Mesodermal cell (in vitro differentiated cells): ENCODE measurements around the gene PLEKHG3. TPM values are rescaled to one million over a fixed set of nuclear protein-coding genes. Genes with fewer than 3 reads are reported as not detected.
"Not testable (repeated sequence)": the region's sequence is repeated elsewhere in the genome, so short reads cannot be mapped to it uniquely, and the experiment has no call there.

ENCODE experiments used
- H3K27ac ChIP-seq: 2 replicates; pipeline ENCODE4 v1.7.0; 2013; ENCODE audit warnings: mild to moderate bottlenecking, low read depth, low read length, moderate library complexity; ENCODE audit not compliant: severe bottlenecking
- H3K36me3 ChIP-seq: 2 replicates; pipeline ENCODE4 v1.7.1; 2013; ENCODE audit warnings: mild to moderate bottlenecking, low read length, moderate library complexity; ENCODE audit not compliant: control insufficient read depth, insufficient read depth
- H3K4me1 ChIP-seq: one replicate; pipeline ENCODE4 v1.7.1; 2013; ENCODE audit warnings: mild to moderate bottlenecking, low read length; ENCODE audit not compliant: insufficient read depth, control insufficient read depth, poor library complexity, severe bottlenecking
- H3K4me3 ChIP-seq: 2 replicates; pipeline ENCODE4 v1.7.0; 2013; ENCODE audit warnings: low read length, control low read depth, mild to moderate bottlenecking; ENCODE audit not compliant: insufficient read depth, poor library complexity, severe bottlenecking; ENCODE audit errors: extremely low read depth
- H3K9me3 ChIP-seq: 2 replicates; pipeline ENCODE4 v1.7.1; 2013; ENCODE audit warnings: mild to moderate bottlenecking, low read length, moderate library complexity; ENCODE audit not compliant: control insufficient read depth
- WGBS, 2 experiments: methylation state at CpG; one replicate each; pipeline ENCODE4 v1.1.5; 2013; ENCODE audit warnings: missing lambda C conversion rate in 2 of 2; ENCODE audit not compliant: insufficient coverage in 2 of 2; 5-methylcytosine and 5-hydroxymethylcytosine counted together
- polyA plus RNA-seq, 2 experiments: library from polyadenylated mRNA; stranded (reverse); fragments of 50-300 nt; gene quantifications; one replicate each; pipeline ENCODE4 v1.2.3, GENCODE V29; 2013

Gene PLEKHG3
- polyA plus RNA-seq (2013, experiment 1 of 2), result 46.7 TPM
- 42.4 TPM for polyA plus RNA-seq (2013, experiment 2 of 2)

DNA sequence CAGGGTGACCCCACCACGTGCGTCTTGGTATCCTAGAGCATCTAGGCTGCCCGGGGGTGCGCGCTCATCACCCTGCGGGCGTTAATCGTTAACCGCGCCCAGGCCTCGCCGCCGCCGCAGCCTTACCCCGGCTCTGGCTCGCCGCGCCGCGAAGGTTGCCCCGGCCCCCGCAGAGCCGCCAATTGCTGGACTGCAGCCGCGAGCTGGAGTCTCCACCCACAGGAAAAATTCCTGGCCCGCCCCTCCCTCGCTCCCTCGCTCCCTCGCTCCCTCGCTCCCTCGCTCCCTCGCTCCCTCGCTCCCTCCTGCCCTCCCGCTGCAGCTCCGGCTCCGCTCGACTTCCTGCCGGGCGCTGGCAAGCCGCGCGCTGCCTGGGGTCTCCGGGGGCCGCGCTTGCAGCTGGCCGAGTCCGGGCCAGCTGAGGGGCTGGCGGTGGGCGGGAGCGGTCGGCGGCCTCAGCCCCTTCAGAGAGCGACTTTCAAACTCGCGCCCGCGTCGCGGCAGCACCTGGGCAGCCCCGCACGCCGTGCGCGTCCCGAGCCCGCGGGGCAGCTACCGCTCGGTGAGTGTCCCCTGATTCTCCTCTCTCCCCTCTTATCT, at the start of gene PLEKHG3:
TSS of gene PLEKHG3 (plus strand) at position 282 of the 600 bp plus-strand sequence. CDS start 23,208 bp downstream, outside the sequence.
- 0 to 1% methylated on average over 49 to 54 of the region's 69 CpGs for WGBS, 2 experiments
- Histone ChIP-seq H3K4me1 (peaks cover 49% of the 10 kb centered on the region), H3K27ac (peak within 1 kb of the TSS; percentile 96), H3K9me3 (no peaks in the 10 kb centered on the region), H3K4me3 (peak within 1 kb of the TSS; percentile 95), H3K36me3 (no peaks in the 10 kb centered on the region)

GRCh38 chr14:64654901-64655300, 49.3 kb upstream of the PLEKHG3 start:
- no peak overlapping the region for H3K4me3 ChIP-seq
- no peak overlapping the region for H3K27ac ChIP-seq
- H3K4me1 ChIP-seq, result peaks cover 16% of the 10 kb centered on the region
- no peaks in the 10 kb centered on the region for H3K9me3 ChIP-seq
- 94 to 97% methylated on average over 10 of the region's 10 CpGs for WGBS, 2 experiments
- H3K36me3 ChIP-seq, result no peaks in the 10 kb centered on the region

DNA sequence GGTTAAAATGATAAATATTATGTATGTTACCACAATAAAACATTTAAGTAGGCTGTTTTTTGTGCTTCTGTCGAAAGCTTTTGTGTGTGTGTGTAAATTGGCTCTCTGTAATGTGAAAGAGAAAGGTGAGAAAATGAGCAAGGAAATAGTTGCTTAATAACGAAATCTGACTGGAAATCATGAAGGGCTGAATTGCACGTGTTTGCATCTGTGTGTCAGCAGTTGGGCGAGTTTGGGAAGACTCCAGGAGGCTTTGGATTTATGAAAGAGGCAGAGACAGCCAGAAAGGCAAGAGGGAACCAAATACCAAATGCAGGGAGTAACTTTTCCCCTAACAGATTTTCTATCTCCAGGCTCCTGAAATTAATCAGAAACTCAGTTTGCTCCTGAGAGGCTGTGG, 47.2 kb upstream of the PLEKHG3 start:
- 89 to 94% methylated on average over 3 to 4 of the region's 4 CpGs for WGBS, 2 experiments
- Histone ChIP-seq H3K9me3 (no peaks in the 10 kb centered on the region), H3K4me1 (peaks cover 19% of the 10 kb centered on the region), H3K4me3 (no peak overlapping the region), H3K27ac (no peak overlapping the region), H3K36me3 (no peaks in the 10 kb centered on the region)

DNA sequence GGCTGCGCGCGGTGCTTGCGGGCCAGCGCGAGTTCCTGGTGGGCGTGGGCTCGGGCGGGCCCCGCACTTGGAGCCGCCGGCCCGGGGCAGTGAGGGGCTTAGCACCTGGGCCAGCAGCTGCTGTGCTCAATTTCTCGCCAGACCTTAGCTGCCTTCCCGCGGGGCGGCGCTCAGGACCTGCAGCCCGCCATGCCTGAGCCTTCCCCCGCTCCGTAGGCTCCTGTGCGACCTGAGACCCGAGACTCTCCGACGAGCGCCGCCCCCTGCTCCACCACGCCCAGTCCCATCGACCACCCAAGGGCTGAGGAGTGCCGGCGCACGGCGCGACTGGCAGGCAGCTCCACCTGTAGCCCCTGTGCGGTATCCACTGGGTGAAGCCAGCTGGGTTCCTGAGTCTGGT, 46.0 kb upstream of the PLEKHG3 start:
- Histone ChIP-seq H3K27ac (no peak overlapping the region), H3K4me1 (peaks cover 25% of the 10 kb centered on the region), H3K36me3 (no peaks in the 10 kb centered on the region), H3K4me3 (no peak overlapping the region), H3K9me3 (no peaks in the 10 kb centered on the region)
- 97 to 98% methylated on average over 21 to 34 of the region's 35 CpGs for WGBS, 2 experiments

- peaks cover 28% of the 10 kb centered on the region for H3K4me1 ChIP-seq
- H3K27ac ChIP-seq, H3K9me3 ChIP-seq, H3K36me3 ChIP-seq, H3K4me3 ChIP-seq: not testable (repeated sequence)
- 92 to 96% methylated on average over 8 to 9 of the region's 13 CpGs for WGBS, 2 experiments
Observed at GRCh38 chr14:64658700-64659264, 45.4 kb upstream of the PLEKHG3 start.

DNA sequence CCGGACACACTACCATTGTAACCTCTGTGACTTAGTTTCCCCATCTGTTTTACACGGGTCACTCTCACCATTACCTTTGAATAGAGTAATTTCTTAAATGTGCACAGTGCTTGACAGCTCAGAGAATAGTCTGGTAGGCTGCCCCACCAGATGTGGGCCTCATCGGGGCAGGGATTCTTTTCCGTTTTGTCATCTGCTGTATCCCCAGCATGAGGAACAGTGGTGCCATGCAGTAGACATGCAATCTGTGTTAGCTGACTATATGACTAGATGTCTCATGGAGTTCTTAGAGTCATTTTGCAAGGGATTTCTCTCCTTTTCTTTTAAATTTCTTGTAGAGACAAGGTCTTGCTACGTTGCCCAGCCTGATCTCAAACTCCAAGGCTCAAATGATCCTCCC, 44.9 kb upstream of the PLEKHG3 start:
- 94 to 100% methylated on average over 3 to 4 of the region's 5 CpGs for WGBS, 2 experiments

DNA sequence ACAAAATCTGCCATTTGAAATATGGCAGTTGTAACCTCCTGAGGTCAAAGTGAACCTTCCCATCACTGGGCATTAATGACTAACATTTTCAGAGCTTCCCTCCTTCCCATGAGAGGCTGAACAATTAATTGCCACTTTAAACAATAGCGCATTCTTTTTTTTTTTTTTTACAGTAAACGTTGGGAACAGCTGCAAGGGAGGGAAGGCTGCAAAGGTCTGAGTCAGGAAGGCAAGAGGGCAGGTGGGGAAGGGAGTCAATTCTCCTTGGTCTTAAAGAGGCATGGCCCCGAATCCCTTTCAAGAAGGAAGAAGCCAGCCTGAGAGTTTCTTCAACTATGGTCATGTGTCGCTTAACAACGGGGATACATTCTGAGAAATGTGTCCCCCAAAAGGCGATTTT, 41.0 kb upstream of the PLEKHG3 start:
- WGBS, 2 experiments, result 76 to 81% methylated on average over 5 to 6 of the region's 6 CpGs
- H3K36me3 ChIP-seq, result no peaks in the 10 kb centered on the region
- no peak overlapping the region for H3K4me3 ChIP-seq
- no peaks in the 10 kb centered on the region for H3K9me3 ChIP-seq
- no peak overlapping the region for H3K27ac ChIP-seq
- H3K4me1 ChIP-seq, result peaks cover 14% of the 10 kb centered on the region

More for the DNA sequence above, 44.9 kb upstream of the PLEKHG3 start:
- Histone ChIP-seq H3K27ac (no peak overlapping the region), H3K4me1 (peaks cover 22% of the 10 kb centered on the region), H3K9me3 (no peaks in the 10 kb centered on the region), H3K36me3 (no peaks in the 10 kb centered on the region), H3K4me3 (no peak overlapping the region)

DNA sequence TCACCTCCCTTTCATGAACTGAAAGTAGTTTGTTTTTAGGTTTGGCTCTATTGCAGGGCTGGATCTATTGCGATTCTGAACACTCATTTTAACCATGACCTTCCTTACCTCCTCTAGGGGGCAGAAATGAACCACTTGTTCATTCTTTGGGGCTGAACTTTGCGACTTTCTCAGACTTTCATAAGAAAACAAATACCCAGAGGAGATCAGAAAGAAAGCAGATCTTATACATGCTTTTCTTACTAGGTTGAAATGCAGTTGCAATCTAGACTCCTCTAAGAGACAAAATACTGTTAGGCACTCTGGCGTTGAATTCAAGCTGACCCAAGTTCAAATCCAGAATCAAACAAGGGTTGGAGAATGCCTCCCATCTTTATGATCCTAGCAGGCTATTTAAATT, 32.6 kb upstream of the PLEKHG3 start:
- H3K4me3 ChIP-seq, result no peak overlapping the region
- H3K9me3 ChIP-seq, result no peaks in the 10 kb centered on the region
- H3K36me3 ChIP-seq, result no peaks in the 10 kb centered on the region
- WGBS, 2 experiments, result 25 to 33% methylated on average over 1 to 2 of the region's 3 CpGs
- H3K4me1 ChIP-seq, result no peaks in the 10 kb centered on the region
- no peak overlapping the region for H3K27ac ChIP-seq

- Histone ChIP-seq H3K27ac (no peak overlapping the region), H3K36me3 (no peaks in the 10 kb centered on the region), H3K4me1 (no peaks in the 10 kb centered on the region), H3K4me3 (no peak overlapping the region), H3K9me3 (no peaks in the 10 kb centered on the region)
- 79 to 92% methylated on average over 6 to 7 of the region's 8 CpGs for WGBS, 2 experiments
Observed at GRCh38 chr14:64673316-64673715, 30.9 kb upstream of the PLEKHG3 start.

- Histone ChIP-seq H3K36me3 (no peaks in the 10 kb centered on the region), H3K4me1 (no peaks in the 10 kb centered on the region), H3K9me3 (no peaks in the 10 kb centered on the region), H3K4me3 (no peak overlapping the region), H3K27ac (no peak overlapping the region)
- 75 to 85% methylated on average over 2 to 4 of the region's 6 CpGs for WGBS, 2 experiments
Observed at GRCh38 chr14:64673748-64674147, 30.5 kb upstream of the PLEKHG3 start.

- WGBS, 2 experiments, result 93 to 95% methylated on average over 8 to 10 of the region's 10 CpGs
- Histone ChIP-seq H3K36me3 (no peaks in the 10 kb centered on the region), H3K4me3 (no peak overlapping the region), H3K9me3 (no peaks in the 10 kb centered on the region), H3K27ac (no peak overlapping the region), H3K4me1 (no peaks in the 10 kb centered on the region)
Observed at GRCh38 chr14:64674829-64675228, 29.4 kb upstream of the PLEKHG3 start.
